ENCODE results near the gene KLF8. TPM values are rescaled to one million over a fixed set of nuclear protein-coding genes. Genes with fewer than 3 reads are reported as not detected.
A peak's percentile ranks its signal among the peaks of the same experiment; 100 is the strongest.

The KLF8 gene
- total RNA-seq, 1 experiment from 2014 or later: 0.13 TPM

DNA sequence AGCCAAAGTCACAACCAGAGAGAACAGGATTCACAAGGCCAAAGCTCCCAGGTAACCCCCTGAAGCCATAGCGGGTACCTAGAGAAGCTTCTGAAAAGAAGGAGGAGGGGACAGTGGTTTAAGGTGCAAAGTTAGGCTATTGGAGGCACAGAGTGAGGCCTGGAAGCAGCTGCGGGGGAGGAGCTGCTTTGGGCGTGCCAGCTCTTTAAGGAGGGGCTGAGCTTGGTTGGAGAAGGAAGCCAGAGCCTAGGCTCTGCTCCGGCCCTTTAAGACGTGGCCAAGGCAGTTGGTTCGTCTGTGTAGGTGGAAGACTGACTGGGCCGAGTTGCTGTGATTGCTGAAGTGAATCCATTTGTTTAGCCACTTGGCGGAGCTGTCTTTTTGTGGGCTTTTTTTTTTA, 1.5 kb downstream of the KLF8 start:
- intact Hi-C loops (cut with micrococcal nuclease; ENCODE audit: unreplicated experiment): no loop called here

GRCh38 chrX:56248492-56248891, 16.3 kb downstream of the KLF8 start:
- ChIA-PET CTCF (interaction anchor here (0.6 to 1.2 kb wide), 3 partner anchors 445 to 763 kb away, joined by 4 read pairs; no protein-coding TSS in a partner anchor), POLR2A (no interaction called here)
- no peak overlapping the region for H3K4me3 ChIP-seq (ENCODE audit: low read depth in 2 of 2, low read length in 2 of 2)
- no peaks in the 10 kb centered on the region for H3K27me3 ChIP-seq (ENCODE audit: control insufficient read depth, insufficient read depth, low read length)
- in situ Hi-C loops (cut with HindIII; ENCODE audit: low pct_unique_long_range_greater_than_20kb, low sequenced_read_pairs) (no loop called here), intact Hi-C loops (cut with micrococcal nuclease; ENCODE audit: unreplicated experiment) (no loop called here)
- H3K36me3 ChIP-seq (ENCODE audit: control insufficient read depth, insufficient read depth, low read length): no peaks in the 10 kb centered on the region
- peak; percentile 66 for ATAC-seq
- no peaks in the 10 kb centered on the region for H3K9me3 ChIP-seq (ENCODE audit: control insufficient read depth, insufficient read depth, low read depth, low read length)
- no peaks in the 10 kb centered on the region for H3K4me1 ChIP-seq (ENCODE audit: control insufficient read depth, insufficient read depth, low read length)
- BruUV-seq (replicated peaks): no TSS peak
- TF ChIP-seq CTCF (IDR thresholded peaks at IDR 0.05) (peak; percentile 75), SIN3A (IDR thresholded peaks at IDR 0.05; ENCODE audit: borderline replicate concordance, insufficient read depth, low read depth, low read length) (no peak)
- H3K27ac ChIP-seq (ENCODE audit: low read length): no peak overlapping the region
- peak; percentile 38 for DNase-seq (ENCODE audit: low read depth, low spot score)

More for the DNA sequence above, 1.5 kb downstream of the KLF8 start:
- CTCF ChIA-PET: no interaction called here
- POLR2A ChIA-PET: no interaction called here
- Histone ChIP-seq H3K27me3 (ENCODE audit: control insufficient read depth, insufficient read depth, low read length) (no peaks in the 10 kb centered on the region; the same call in 1 of the 2 replicates), H3K4me3 (ENCODE audit: low read depth in 2 of 2, low read length in 2 of 2) (no peak overlapping the region), H3K4me1 (ENCODE audit: control insufficient read depth, insufficient read depth, low read length) (no peaks in the 10 kb centered on the region), H3K36me3 (ENCODE audit: control insufficient read depth, insufficient read depth, low read length) (no peaks in the 10 kb centered on the region), H3K27ac (ENCODE audit: low read length) (no peak overlapping the region), H3K9me3 (ENCODE audit: control insufficient read depth, insufficient read depth, low read depth, low read length) (no peaks in the 10 kb centered on the region)
- TF ChIP-seq SIN3A (IDR thresholded peaks at IDR 0.05; ENCODE audit: borderline replicate concordance, insufficient read depth, low read depth, low read length): no peak
- no TSS peak for BruUV-seq (replicated peaks)
- in situ Hi-C loops (cut with HindIII; ENCODE audit: low pct_unique_long_range_greater_than_20kb, low sequenced_read_pairs): no loop called here
- no peak for DNase-seq (ENCODE audit: low read depth, low spot score)
- ATAC-seq: no peak

- ChIA-PET POLR2A (no interaction called here), CTCF (no interaction called here)
- TF ChIP-seq POLR2AphosphoS5 (IDR thresholded peaks at IDR 0.05; ENCODE audit: low read depth, low read length) (no peak), TCF7L2 (IDR thresholded peaks at IDR 0.05; ENCODE audit: low read depth, low read length) (no peak), SIN3A (IDR thresholded peaks at IDR 0.05; ENCODE audit: borderline replicate concordance, insufficient read depth, low read depth, low read length) (no peak), CTCF (IDR thresholded peaks at IDR 0.05) (no peak)
- TF ChIP-seq, protein P1, sequence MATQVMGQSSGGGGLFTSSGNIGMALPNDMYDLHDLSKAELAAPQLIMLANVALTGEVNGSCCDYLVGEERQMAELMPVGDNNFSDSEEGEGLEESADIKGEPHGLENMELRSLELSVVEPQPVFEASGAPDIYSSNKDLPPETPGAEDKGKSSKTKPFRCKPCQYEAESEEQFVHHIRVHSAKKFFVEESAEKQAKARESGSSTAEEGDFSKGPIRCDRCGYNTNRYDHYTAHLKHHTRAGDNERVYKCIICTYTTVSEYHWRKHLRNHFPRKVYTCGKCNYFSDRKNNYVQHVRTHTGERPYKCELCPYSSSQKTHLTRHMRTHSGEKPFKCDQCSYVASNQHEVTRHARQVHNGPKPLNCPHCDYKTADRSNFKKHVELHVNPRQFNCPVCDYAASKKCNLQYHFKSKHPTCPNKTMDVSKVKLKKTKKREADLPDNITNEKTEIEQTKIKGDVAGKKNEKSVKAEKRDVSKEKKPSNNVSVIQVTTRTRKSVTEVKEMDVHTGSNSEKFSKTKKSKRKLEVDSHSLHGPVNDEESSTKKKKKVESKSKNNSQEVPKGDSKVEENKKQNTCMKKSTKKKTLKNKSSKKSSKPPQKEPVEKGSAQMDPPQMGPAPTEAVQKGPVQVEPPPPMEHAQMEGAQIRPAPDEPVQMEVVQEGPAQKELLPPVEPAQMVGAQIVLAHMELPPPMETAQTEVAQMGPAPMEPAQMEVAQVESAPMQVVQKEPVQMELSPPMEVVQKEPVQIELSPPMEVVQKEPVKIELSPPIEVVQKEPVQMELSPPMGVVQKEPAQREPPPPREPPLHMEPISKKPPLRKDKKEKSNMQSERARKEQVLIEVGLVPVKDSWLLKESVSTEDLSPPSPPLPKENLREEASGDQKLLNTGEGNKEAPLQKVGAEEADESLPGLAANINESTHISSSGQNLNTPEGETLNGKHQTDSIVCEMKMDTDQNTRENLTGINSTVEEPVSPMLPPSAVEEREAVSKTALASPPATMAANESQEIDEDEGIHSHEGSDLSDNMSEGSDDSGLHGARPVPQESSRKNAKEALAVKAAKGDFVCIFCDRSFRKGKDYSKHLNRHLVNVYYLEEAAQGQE (IDR thresholded peaks at IDR 0.05; ENCODE audit: insufficient read depth in 1 of 2, low read depth in 2 of 2, low read length in 1 of 2): no peak
- H3K4me1 ChIP-seq (ENCODE audit: control insufficient read depth, insufficient read depth, low read length): no peaks in the 10 kb centered on the region
- H3K9me3 ChIP-seq (ENCODE audit: control insufficient read depth, insufficient read depth, low read depth, low read length): no peaks in the 10 kb centered on the region
- DNase-seq (ENCODE audit: low read depth, low spot score): no peak
- intact Hi-C loops (cut with micrococcal nuclease; ENCODE audit: unreplicated experiment) (no loop called here), in situ Hi-C loops (cut with HindIII; ENCODE audit: low pct_unique_long_range_greater_than_20kb, low sequenced_read_pairs) (no loop called here)
- no peak overlapping the region for H3K4me3 ChIP-seq (ENCODE audit: low read depth in 2 of 2, low read length in 2 of 2)
- H3K27ac ChIP-seq (ENCODE audit: low read length): no peak overlapping the region
- no peak for ATAC-seq
- no peaks in the 10 kb centered on the region for H3K36me3 ChIP-seq (ENCODE audit: control insufficient read depth, insufficient read depth, low read length)
- no peaks in the 10 kb centered on the region for H3K27me3 ChIP-seq (ENCODE audit: control insufficient read depth, insufficient read depth, low read length)
- BruUV-seq (replicated peaks): no TSS peak
Measured at GRCh38 chrX:56253832-56254703, 21.9 kb downstream of the KLF8 start.
